Astrocyte of the spinal cord (primary cell): ENCODE measurements around the gene RNASEH1.
"Not testable (repeated sequence)": the region's sequence is repeated elsewhere in the genome, so short reads cannot be mapped to it uniquely, and the experiment has no call there.

Experiments
- DNase-seq: peaks from one replicate; pipeline ENCODE4 v3.0.0; 2011; ENCODE audit warnings: low read depth, low spot score
- H3K4me3 ChIP-seq: 2 replicates; pipeline ENCODE4 v1.5.1; 2011; ENCODE audit warnings: low read depth, mild to moderate bottlenecking, low read length, moderate library complexity
- CTCF ChIP-seq: IDR thresholded peaks from 2 replicates; pipeline ENCODE4 v1.5.1; 2012; ENCODE audit warnings: low read depth, mild to moderate bottlenecking, low read length, inconsistent platforms
- in situ Hi-C: cut with HindIII; loops from 2 replicates; pipeline ENCODE4 v1.10.0; 2017; ENCODE audit warnings: low sequenced_read_pairs

The RNASEH1 gene

GRCh38 chr2:3500326-3500899, 57.7 kb downstream of the RNASEH1 start:
- TF ChIP-seq CTCF, result no peak
- in situ Hi-C loops, result no loop called here
- DNase-seq, result no peak
- no peak overlapping the region for H3K4me3 ChIP-seq

- no peak overlapping the region for H3K4me3 ChIP-seq
- DNase-seq, result no peak
- no peak for TF ChIP-seq CTCF
- in situ Hi-C loops, result no loop called here
Measured at GRCh38 chr2:3498783-3499394, 59.2 kb downstream of the RNASEH1 start.

GRCh38 chr2:3496708-3497080, 61.4 kb downstream of the RNASEH1 start:
- H3K4me3 ChIP-seq, in situ Hi-C loops, DNase-seq: not testable (repeated sequence)
